K562 (cell line): ENCODE results near the gene PRRT2. TPM values are rescaled to one million over a fixed set of nuclear protein-coding genes. Genes with fewer than 3 reads are reported as not detected.

Experiments used
- ATAC-seq: fragments of 200-7000 bp; cut with Tn5 transposase; 3 replicates; pipeline ENCODE4 v1.9.1; 2020; ENCODE audit warnings: moderate library complexity
- BruUV-seq: library from RNA; stranded (reverse); fragments of 400-500 nt; replicated peaks from 2 replicates; lab custom pipeline; 2021; lab: Mats Ljungman, UMichigan
- CTCF ChIA-PET: fragments of 300-600 bp; formaldehyde crosslinking; extraction: SDS; loops from one replicate; lab custom pipeline; 2021; ENCODE audit warnings: low intra/inter-chr PET ratio; lab: Yijun Ruan, JAX
- POLR2A ChIA-PET: fragments of 300-600, 350-650 bp; sonication (Branson Sonifier 250); formaldehyde crosslinking; extraction: SDS; loops from one replicate; lab custom pipeline; 2021; ENCODE audit warnings: antibody characterized with exemption, inconsistent platforms; lab: Yijun Ruan, JAX
- DNase-seq, 4 experiments: peaks; one replicate each; pipeline versions ENCODE4 v3.0.0 to v3.0.0-alpha.2; 2011 to 2018; ENCODE audit warnings: low spot score in 3 of 4, mixed read lengths in 3 of 4; ENCODE audit errors: extremely low read depth in 1 of 4
- FAIRE-seq: peaks from 2 replicates; lab custom pipeline; 2011; peaks lifted over from hg19 to GRCh38; lab: Jason Lieb, UNC
- H2AFZ ChIP-seq: 2 replicates; pipeline ENCODE4 v1.6.0; 2011; ENCODE audit warnings: low read depth, low read length, control low read depth, inconsistent platforms
- H3K27ac ChIP-seq: fragments of 200-600 bp; 3 replicates; pipeline ENCODE4 v1.8.0; 2011; ENCODE audit warnings: low read depth, mild to moderate bottlenecking, control low read depth, inconsistent platforms, low read length, moderate library complexity, mixed read lengths; ENCODE audit errors: extremely low read depth
- H3K27me3 ChIP-seq, 2 experiments: fragments of 300-600 bp in 1 of 2; 2 replicates in 1 of 2; 3 replicates in 1 of 2; pipeline versions ENCODE4 v1.6.0 to v1.8.0; 2011; ENCODE audit warnings: inconsistent platforms in 2 of 2, low read length in 2 of 2, mild to moderate bottlenecking in 1 of 2, mixed read lengths in 1 of 2, moderate library complexity in 1 of 2; ENCODE audit not compliant: control insufficient read depth in 2 of 2, insufficient read depth in 2 of 2
- H3K36me3 ChIP-seq: fragments of 300-600 bp; 3 replicates; pipeline ENCODE4 v1.8.0; 2011; ENCODE audit warnings: mild to moderate bottlenecking, low read length, inconsistent platforms; ENCODE audit not compliant: control insufficient read depth, insufficient read depth
- H3K4me1 ChIP-seq, 2 experiments: fragments of 200-600 bp in 1 of 2; replicated peaks in 1 of 2; 2 replicates in 1 of 2; 3 replicates in 1 of 2; pipeline versions ENCODE4 v1.5.1 to v1.8.0; 2011; ENCODE audit warnings: inconsistent platforms in 2 of 2, low read length in 2 of 2, mild to moderate bottlenecking in 1 of 2, mixed read lengths in 1 of 2, moderate library complexity in 1 of 2; ENCODE audit not compliant: control insufficient read depth in 2 of 2, insufficient read depth in 2 of 2
- H3K4me2 ChIP-seq: 2 replicates; pipeline ENCODE4 v1.6.1; 2011; ENCODE audit warnings: low read length, control low read depth, inconsistent platforms, mixed read lengths; ENCODE audit not compliant: insufficient read depth
- H3K4me3 ChIP-seq: fragments of 200-600 bp; sonication (generic), shearing (Covaris generic); 2 replicates; pipeline ENCODE4 v1.5.1; 2016; ENCODE audit warnings: control low read depth, inconsistent platforms
- H3K79me2 ChIP-seq: fragments of 200-600 bp; 3 replicates; pipeline ENCODE4 v1.8.0; 2011; ENCODE audit warnings: low read length, inconsistent platforms; ENCODE audit not compliant: control insufficient read depth, insufficient read depth
- H3K9ac ChIP-seq, 2 experiments: 2 replicates each; pipeline versions ENCODE4 v1.6.0 to v1.6.1; 2011; ENCODE audit warnings: low read depth in 2 of 2, low read length in 2 of 2, control low read depth in 1 of 2, inconsistent platforms in 1 of 2, mild to moderate bottlenecking in 1 of 2, mixed read lengths in 1 of 2; ENCODE audit not compliant: insufficient read depth in 1 of 2
- H3K9me1 ChIP-seq: one replicate; pipeline ENCODE4 v1.6.0; 2011; ENCODE audit warnings: inconsistent platforms, mild to moderate bottlenecking, low read length, moderate library complexity; ENCODE audit not compliant: control insufficient read depth, insufficient read depth
- H3K9me3 ChIP-seq: replicated peaks from 2 replicates; pipeline ENCODE4 v1.5.1; 2011; ENCODE audit warnings: low read depth, low read length, inconsistent platforms; ENCODE audit not compliant: control insufficient read depth, insufficient read depth
- H4K20me1 ChIP-seq: replicated peaks from 2 replicates; pipeline ENCODE4 v1.6.1; 2011; ENCODE audit warnings: low read length, inconsistent platforms, mixed read lengths; ENCODE audit not compliant: control insufficient read depth, insufficient read depth
- ATF2 ChIP-seq: sonication (generic); formaldehyde crosslinking; IDR thresholded peaks from 2 replicates; pipeline ENCODE4 v1.8.1; 2022; ENCODE audit warnings: missing genetic modification reagents
- BACH1 ChIP-seq: fragments of 200-800 bp; sonication (Bioruptor generic); IDR thresholded peaks from 2 replicates; pipeline ENCODE4 v1.6.1; 2016; ENCODE audit warnings: missing genetic modification characterization, missing compliant biosample characterization
- CBX8 ChIP-seq: fragments of 200-600 bp; sonication (generic); IDR thresholded peaks from 2 replicates; pipeline ENCODE4 v1.6.1; 2012; ENCODE audit warnings: borderline replicate concordance, mixed run types, low read depth, mild to moderate bottlenecking, moderate library complexity, mixed read lengths, low read length, control low read depth, inconsistent platforms; ENCODE audit not compliant: poor library complexity, severe bottlenecking; ENCODE audit errors: extremely low read depth
- DIDO1 ChIP-seq: fragments of 450-650 bp; IDR thresholded peaks from 2 replicates; pipeline ENCODE4 v1.6.1; 2016; ENCODE audit warnings: low read depth, missing biosample characterization, missing genetic modification characterization
- GABPB2 ChIP-seq: fragments of 250-450 bp; sonication (Bioruptor Pico); conservative IDR thresholded peaks from 2 replicates; pipeline ENCODE4 v1.5.1; 2021; ENCODE audit warnings: mild to moderate bottlenecking
- GTF2A2 ChIP-seq: IDR thresholded peaks from 2 replicates; pipeline ENCODE4 v1.6.1; 2016; ENCODE audit warnings: mild to moderate bottlenecking, missing genetic modification characterization, missing compliant biosample characterization
- HMGN3 ChIP-seq: IDR thresholded peaks from 2 replicates; pipeline ENCODE4 v1.6.1; 2011; ENCODE audit warnings: borderline replicate concordance, low read depth, mild to moderate bottlenecking, mixed read lengths, low read length; ENCODE audit not compliant: insufficient read length; ENCODE audit errors: extremely low read depth
- HSF4 ChIP-seq: fragments of 250-450 bp; sonication (Bioruptor Pico); IDR thresholded peaks from 2 replicates; pipeline ENCODE4 v2.1.2; 2022; ENCODE audit warnings: mild to moderate bottlenecking, moderate library complexity, borderline replicate concordance
- NR3C1 ChIP-seq: sonication (generic); formaldehyde crosslinking; IDR thresholded peaks from 2 replicates; pipeline ENCODE4 v1.8.1; 2022; ENCODE audit warnings: missing genetic modification reagents
- NUFIP1 ChIP-seq: fragments of 450-650 bp; IDR thresholded peaks from 2 replicates; pipeline ENCODE4 v1.6.1; 2018; ENCODE audit not compliant: partially characterized antibody
- POLR2A ChIP-seq: fragments of 450-650 bp; conservative IDR thresholded peaks from 2 replicates; pipeline ENCODE4 v1.6.1; 2016
- RNF2 ChIP-seq: sonication (generic); IDR thresholded peaks from 2 replicates; pipeline ENCODE4 v1.6.1; 2016
- TAF7 ChIP-seq: fragments of 450-650 bp; IDR thresholded peaks from 2 replicates; pipeline ENCODE4 v1.6.1; 2016; ENCODE audit warnings: missing genetic modification characterization, missing compliant biosample characterization
- TAL1 ChIP-seq: fragments of 450-650 bp; IDR thresholded peaks from 2 replicates; pipeline ENCODE4 v1.6.1; 2016; ENCODE audit warnings: mild to moderate bottlenecking
- TGIF2 ChIP-seq: sonication (generic); formaldehyde crosslinking; IDR thresholded peaks from 2 replicates; pipeline ENCODE4 v1.8.1; 2022; ENCODE audit warnings: mild to moderate bottlenecking, missing genetic modification reagents, moderate library complexity
- TRIM28 ChIP-seq: fragments of 450-650 bp; IDR thresholded peaks from 2 replicates; pipeline ENCODE4 v1.6.1; 2017
- WHSC1 ChIP-seq: IDR thresholded peaks from one replicate; pipeline ENCODE4 v1.6.1; 2012; ENCODE audit warnings: low read length, control low read depth, inconsistent platforms
- XRCC4 ChIP-seq: IDR thresholded peaks from one replicate; pipeline ENCODE4 v1.6.1; 2011; ENCODE audit not compliant: insufficient read depth, insufficient read length; ENCODE audit errors: extremely low read depth
- ZBED1 ChIP-seq: IDR thresholded peaks from 2 replicates; pipeline ENCODE4 v1.6.1; 2014
- ZNF311 ChIP-seq: fragments of 250-450 bp; sonication (Bioruptor Pico); IDR thresholded peaks from 2 replicates; pipeline ENCODE4 v1.4.0; 2020; ENCODE audit warnings: mild to moderate bottlenecking, moderate library complexity
- WGBS: fragments of 100-300 bp; shearing (Covaris generic); methylation state at CpG from one replicate; pipeline ENCODE4 v1.1.6; 2016; ENCODE audit warnings: low coverage, mixed read lengths; ENCODE audit not compliant: insufficient coverage; ENCODE audit errors: missing lambda C conversion rate; 5-methylcytosine and 5-hydroxymethylcytosine counted together
- in situ Hi-C: fragments of 300-500 bp; cut with MboI; formaldehyde crosslinking; loops from 4 replicates; pipeline ENCODE4 v1.15.0; 2018; ENCODE audit warnings: inconsistent platforms, mixed read lengths
- intact Hi-C: fragments of 100-400 bp; cut with micrococcal nuclease; formaldehyde crosslinking; loops from 2 replicates; pipeline ENCODE4 v1.14.2; 2022
- polyA plus RNA-seq, 8 experiments: library from polyadenylated mRNA; depleted of rRNA in 4 of 8; stranded (reverse) in 5 of 8; unstranded in 3 of 8; fragments of >200 nt; fragmentation: Nextera tagmentation in 2 of 8; fragmentation: Illumina TruSeq in 1 of 8; extraction: Ambion mirVana in 2 of 8; extraction: Trizol in 1 of 8; gene quantifications; 2 replicates each; pipeline versions ENCODE4 v1.2.1 to v1.2.3, GENCODE V29; 2011 to 2014; ENCODE audit warnings: inconsistent platforms in 1 of 8, missing spikeins in 1 of 8
- total RNA-seq, 7 experiments: library from RNA; depleted of rRNA in 6 of 7; stranded (reverse); fragments of >200 nt in 6 of 7; fragmentation: Illumina TruSeq in 2 of 7; extraction: Trizol in 2 of 7; gene quantifications; 2 replicates each; pipeline versions ENCODE4 v1.2.1 to v1.2.3, GENCODE V29; 2011 to 2021; ENCODE audit warnings: low replicate concordance in 1 of 7

The PRRT2 gene
- total and polyA plus RNA-seq, 9 of the 15 experiments (the other 6 are each of a cell fraction or from before 2014, with no cell fraction given) = 0.11 to 1.0 (median 0.42) TPM; not detected in 2

DNA sequence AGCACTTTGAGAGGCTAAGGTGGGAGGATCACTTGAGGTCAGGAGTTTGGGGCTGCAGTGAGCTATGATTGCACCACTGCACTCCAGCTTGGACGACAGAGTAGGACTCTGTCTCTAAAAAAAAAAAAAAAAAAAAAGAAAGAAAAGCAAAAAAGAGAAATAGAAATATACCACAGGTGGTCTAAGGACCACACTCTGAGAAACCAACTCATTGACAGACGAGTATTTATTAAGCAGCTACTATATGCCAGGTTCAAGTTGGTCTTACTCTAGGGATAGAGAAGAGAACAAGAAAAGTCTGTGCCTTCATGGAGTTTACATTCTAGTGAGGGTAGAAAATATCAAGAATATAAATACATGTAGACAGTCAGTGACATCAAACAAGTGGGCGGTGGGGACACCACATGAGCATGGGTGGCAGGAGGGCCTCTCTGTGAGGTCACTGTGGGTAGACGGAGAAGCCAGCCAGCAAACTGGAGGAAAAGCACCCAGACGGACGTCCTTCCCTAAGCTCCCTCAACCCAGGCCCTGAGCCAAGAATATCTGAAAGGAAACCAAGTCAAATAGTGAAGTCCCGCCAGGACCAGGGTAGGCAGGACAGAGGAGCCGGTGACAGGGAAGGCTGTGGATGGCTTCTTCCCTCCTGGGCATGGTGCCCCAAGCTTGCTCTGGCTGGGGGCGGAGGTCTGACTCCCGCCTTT is 46.3 kb downstream of the PRRT2 start:
- Histone ChIP-seq H3K4me1 (peaks cover 4 to 21% of the 10 kb centered on the region in 2 experiments; a peak in 3 of 5 replicates), H3K27me3 (no peaks in the 10 kb centered on the region), H3K9me1 (no peaks in the 10 kb centered on the region), H3K4me2 (no peak overlapping the region), H4K20me1 (no peaks in the 10 kb centered on the region), H3K9me3 (no peaks in the 10 kb centered on the region), H3K27ac (no peak overlapping the region), H3K79me2 (peaks cover 11% of the 10 kb centered on the region; the same call in 2 of the 3 replicates), H3K9ac (no peak overlapping the region), H3K4me3 (no peak overlapping the region), H3K36me3 (peaks cover 27% of the 10 kb centered on the region; the same call in 2 of the 3 replicates), H2AFZ (no peak overlapping the region)
- ChIA-PET POLR2A (interaction anchor here (1.1 kb wide), 1 partner anchor 10 kb away, joined by 3 read pairs; no protein-coding TSS in a partner anchor), CTCF (no interaction called here)
- FAIRE-seq = no peak
- BruUV-seq = no TSS peak
- WGBS = 84% methylated on average over 9 of the region's 10 CpGs
- DNase-seq = no peak
- intact Hi-C loops = no loop called here
- no peak for ATAC-seq
- in situ Hi-C loops = no loop called here
- no peak for TF ChIP-seq ATF2 (CRISPR knock-in tag)
- TF ChIP-seq XRCC4 = no peak
- TF ChIP-seq HMGN3 = no peak
- no peak for TF ChIP-seq GTF2A2 (tag)
- TF ChIP-seq TRIM28 = no peak
- TF ChIP-seq HSF4 = no peak
- no peak for TF ChIP-seq NR3C1 (CRISPR knock-in tag)
- no peak for TF ChIP-seq TAF7
- TF ChIP-seq TAL1 = no peak
- no peak for TF ChIP-seq CBX8
- no peak for TF ChIP-seq TGIF2 (CRISPR knock-in tag)
- TF ChIP-seq DIDO1 (tag) = no peak
- TF ChIP-seq POLR2A = no peak
- TF ChIP-seq BACH1 (tag) = no peak
- TF ChIP-seq ZNF311 (CRISPR knock-in tag) = no peak
- no peak for TF ChIP-seq NUFIP1
- TF ChIP-seq ZBED1 = no peak
- no peak for TF ChIP-seq WHSC1
- TF ChIP-seq GABPB2 (CRISPR knock-in tag) = no peak
- TF ChIP-seq RNF2 = no peak
